Endodermal cell (in vitro differentiated cells): ENCODE measurements around the gene PHF12. TPM values are rescaled to one million over a fixed set of nuclear protein-coding genes. Genes with fewer than 3 reads are reported as not detected.
"Not testable (repeated sequence)": the region's sequence is repeated elsewhere in the genome, so short reads cannot be mapped to it uniquely, and the experiment has no call there.

Experiments used
- DNase-seq: peaks from one replicate; pipeline ENCODE4 v3.0.0-alpha.2; 2017
- H3K27ac ChIP-seq: 2 replicates; pipeline ENCODE4 v1.5.1; 2013; ENCODE audit warnings: mild to moderate bottlenecking, low read depth, low read length, moderate library complexity
- H3K27me3 ChIP-seq: 2 replicates; pipeline ENCODE4 v1.6.1; 2013; ENCODE audit warnings: mild to moderate bottlenecking, low read length, moderate library complexity; ENCODE audit not compliant: insufficient read depth, control insufficient read depth, poor library complexity, severe bottlenecking
- H3K36me3 ChIP-seq: 2 replicates; pipeline ENCODE4 v1.7.0; 2013; ENCODE audit warnings: mild to moderate bottlenecking, low read length, moderate library complexity; ENCODE audit not compliant: control insufficient read depth, insufficient read depth
- H3K4me1 ChIP-seq: one replicate; pipeline ENCODE4 v1.7.0; 2013; ENCODE audit warnings: low read length; ENCODE audit not compliant: control insufficient read depth, insufficient read depth
- H3K4me3 ChIP-seq: 2 replicates; pipeline ENCODE4 v1.5.1; 2013; ENCODE audit warnings: mild to moderate bottlenecking, low read length, moderate library complexity
- H3K9ac ChIP-seq: 2 replicates; pipeline ENCODE4 v1.6.1; 2013; ENCODE audit warnings: mild to moderate bottlenecking, low read length, moderate library complexity; ENCODE audit not compliant: poor library complexity, severe bottlenecking; ENCODE audit errors: extremely low read depth
- H3K9me3 ChIP-seq: 2 replicates; pipeline ENCODE4 v1.6.1; 2013; ENCODE audit warnings: mild to moderate bottlenecking, low read length, moderate library complexity; ENCODE audit not compliant: control insufficient read depth
- H3K27ac Mint-ChIP-seq: 2 replicates; pipeline ENCODE4 v1.8.0; 2020; ENCODE audit warnings: mixed read lengths
- H3K27me3 Mint-ChIP-seq: 2 replicates; pipeline ENCODE4 v1.8.0; 2021; ENCODE audit warnings: mild to moderate bottlenecking, mixed read lengths; ENCODE audit not compliant: insufficient read depth
- H3K36me3 Mint-ChIP-seq: 2 replicates; pipeline ENCODE4 v1.8.0; 2020; ENCODE audit warnings: low read depth, mixed read lengths
- H3K4me1 Mint-ChIP-seq: 2 replicates; pipeline ENCODE4 v1.8.0; 2020; ENCODE audit warnings: mixed read lengths
- H3K4me3 Mint-ChIP-seq: 2 replicates; pipeline ENCODE4 v1.8.0; 2020; ENCODE audit warnings: mild to moderate bottlenecking, moderate library complexity, mixed read lengths
- H3K9me3 Mint-ChIP-seq: 2 replicates; pipeline ENCODE4 v1.8.0; 2020; ENCODE audit warnings: mild to moderate bottlenecking, mixed read lengths
- WGBS, 2 experiments: methylation state at CpG; one replicate each; pipeline versions ENCODE4 v1.1.5 to v1.1.7; 2013; ENCODE audit warnings: missing lambda C conversion rate in 2 of 2, mixed read lengths in 1 of 2; ENCODE audit not compliant: insufficient coverage in 1 of 2, insufficient read length in 1 of 2; 5-methylcytosine and 5-hydroxymethylcytosine counted together
- total RNA-seq, 2 donors: library from RNA; stranded (reverse); fragmentation: NEBNext Ultra II Directional in 1 of 2; extraction: Animal tissue kit (Norgen Biotek cat#: 25700) in 1 of 2; gene quantifications; 2 replicates in 1 of 2; 3 replicates in 1 of 2; pipeline ENCODE4 v1.2.1, GENCODE V29; 2021
- TF ChIP-seq, protein P1 (sequence below): fragments of 200-600 bp; sonication (generic); conservative IDR thresholded peaks from 2 replicates; pipeline ENCODE4 v1.5.0; 2021; ENCODE audit warnings: antibody characterized with exemption, mild to moderate bottlenecking

PHF12 gene
- total RNA-seq, 2 donors from 2014 or later, result 60.0 to 61.0 TPM

DNA sequence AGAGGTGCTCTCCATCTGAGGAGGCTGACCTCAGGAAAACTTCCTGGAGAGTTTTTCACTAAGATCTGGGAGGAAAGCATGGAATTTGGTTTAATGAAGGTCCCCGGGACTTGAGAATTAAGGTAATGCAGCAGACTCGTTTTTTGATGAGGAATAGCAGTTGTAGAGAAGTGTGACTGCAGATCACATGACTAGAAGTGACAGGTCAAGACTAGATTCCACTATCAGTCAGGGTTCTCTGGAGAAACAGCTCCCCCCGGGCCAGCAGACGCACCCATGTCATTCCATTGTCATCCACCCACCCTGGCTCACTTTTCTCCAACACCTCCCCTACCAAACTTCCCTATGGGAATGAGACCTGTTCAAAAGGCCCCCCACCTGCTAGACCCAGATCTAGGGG, 46.5 kb downstream of the PHF12 start:
- Histone ChIP-seq H3K4me1 (no peaks in the 10 kb centered on the region), H3K27ac (no peak overlapping the region), H3K9me3 (no peaks in the 10 kb centered on the region), H3K4me3 (no peak overlapping the region), H3K27me3 (no peaks in the 10 kb centered on the region), H3K36me3 (peaks cover 58% of the 10 kb centered on the region), H3K9ac (no peak overlapping the region)
- no peaks in the 10 kb centered on the region for H3K9me3 Mint-ChIP-seq
- no peak overlapping the region for H3K27ac Mint-ChIP-seq
- H3K4me1 Mint-ChIP-seq, result peaks cover 7% of the 10 kb centered on the region
- TF ChIP-seq, protein P1, sequence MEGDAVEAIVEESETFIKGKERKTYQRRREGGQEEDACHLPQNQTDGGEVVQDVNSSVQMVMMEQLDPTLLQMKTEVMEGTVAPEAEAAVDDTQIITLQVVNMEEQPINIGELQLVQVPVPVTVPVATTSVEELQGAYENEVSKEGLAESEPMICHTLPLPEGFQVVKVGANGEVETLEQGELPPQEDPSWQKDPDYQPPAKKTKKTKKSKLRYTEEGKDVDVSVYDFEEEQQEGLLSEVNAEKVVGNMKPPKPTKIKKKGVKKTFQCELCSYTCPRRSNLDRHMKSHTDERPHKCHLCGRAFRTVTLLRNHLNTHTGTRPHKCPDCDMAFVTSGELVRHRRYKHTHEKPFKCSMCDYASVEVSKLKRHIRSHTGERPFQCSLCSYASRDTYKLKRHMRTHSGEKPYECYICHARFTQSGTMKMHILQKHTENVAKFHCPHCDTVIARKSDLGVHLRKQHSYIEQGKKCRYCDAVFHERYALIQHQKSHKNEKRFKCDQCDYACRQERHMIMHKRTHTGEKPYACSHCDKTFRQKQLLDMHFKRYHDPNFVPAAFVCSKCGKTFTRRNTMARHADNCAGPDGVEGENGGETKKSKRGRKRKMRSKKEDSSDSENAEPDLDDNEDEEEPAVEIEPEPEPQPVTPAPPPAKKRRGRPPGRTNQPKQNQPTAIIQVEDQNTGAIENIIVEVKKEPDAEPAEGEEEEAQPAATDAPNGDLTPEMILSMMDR, result no peak
- WGBS, 2 experiments, result 88 to 89% methylated on average over 2 to 4 of the region's 4 CpGs
- peaks cover 44% of the 10 kb centered on the region for H3K36me3 Mint-ChIP-seq
- no peaks in the 10 kb centered on the region for H3K27me3 Mint-ChIP-seq
- H3K4me3 Mint-ChIP-seq, result no peak overlapping the region
- peak; percentile 42 for DNase-seq

DNA sequence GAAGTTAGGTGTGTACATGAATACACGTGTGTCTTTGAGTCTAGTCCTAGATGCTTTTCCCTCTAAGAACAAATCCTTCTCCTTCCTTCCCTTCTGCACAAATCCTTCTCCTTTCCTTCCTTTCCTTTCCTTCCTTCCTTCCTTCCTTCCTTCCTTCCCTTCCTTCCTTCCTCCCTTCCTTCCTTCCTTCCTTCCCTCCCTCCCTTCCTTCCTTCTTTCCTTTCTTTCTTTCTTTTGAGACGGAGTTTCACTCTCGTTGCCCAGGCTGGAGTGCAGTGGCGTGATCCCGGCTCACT, 47.8 kb downstream of the PHF12 start:
- not testable (repeated sequence) for H3K4me1 ChIP-seq, H3K27me3 Mint-ChIP-seq, H3K9me3 Mint-ChIP-seq, H3K9me3 ChIP-seq, H3K4me1 Mint-ChIP-seq, H3K27me3 ChIP-seq, DNase-seq, H3K9ac ChIP-seq, H3K27ac Mint-ChIP-seq, H3K27ac ChIP-seq
- Mint-ChIP-seq H3K36me3 (peaks cover 41% of the 10 kb centered on the region), H3K4me3 (peak overlapping the region; percentile 67)
- H3K36me3 ChIP-seq, result peaks cover 48% of the 10 kb centered on the region
- WGBS, 2 experiments, result 90 to 98% methylated on average over 5 of the region's 5 CpGs
- peak overlapping the region; percentile 93 for H3K4me3 ChIP-seq

GRCh38 chr17:28902819-28903545, 48.3 kb downstream of the PHF12 start, which contains the start of gene DHRS13:
TSS of gene DHRS13 (minus strand) at chr17:28903079. CDS start at chr17:28902944, 135 bp downstream.
- TF ChIP-seq, protein P1, result peak; percentile 99
- H3K4me3 Mint-ChIP-seq, result peak within 1 kb of the TSS; percentile 67
- peaks cover 43% of the 10 kb centered on the region for H3K36me3 ChIP-seq
- no peaks in the 10 kb centered on the region for H3K9me3 ChIP-seq
- peak within 1 kb of the TSS; percentile 73 for H3K27ac ChIP-seq
- no peaks in the 10 kb centered on the region for H3K27me3 ChIP-seq
- 5 to 8% methylated on average over 17 to 55 of the region's 55 CpGs for WGBS, 2 experiments
- H3K4me1 Mint-ChIP-seq, result peaks cover 7% of the 10 kb centered on the region
- H3K9me3 Mint-ChIP-seq, result no peaks in the 10 kb centered on the region
- no peaks in the 10 kb centered on the region for H3K4me1 ChIP-seq
- H3K9ac ChIP-seq, result peak within 1 kb of the TSS; percentile 64
- peaks cover 36% of the 10 kb centered on the region for H3K36me3 Mint-ChIP-seq
- H3K4me3 ChIP-seq, result peak within 1 kb of the TSS; percentile 93
- H3K27ac Mint-ChIP-seq, result peak within 1 kb of the TSS; percentile 67
- H3K27me3 Mint-ChIP-seq, result no peaks in the 10 kb centered on the region
- DNase-seq, result peak; percentile 99
